Fibroblast of the aortic adventitia (primary cell): Measurements from ENCODE around the gene CDH13. TPM values are rescaled to one million over a fixed set of nuclear protein-coding genes. Genes with fewer than 3 reads are reported as not detected.
A peak's percentile ranks its signal among the peaks of the same experiment; 100 is the strongest.

Experiments used
- DNase-seq: peaks from one replicate; pipeline ENCODE4 v3.0.0-alpha.2; 2010; ENCODE audit warnings: low read depth
- H3K4me3 ChIP-seq: 2 replicates; pipeline ENCODE4 v1.5.1; 2011; ENCODE audit warnings: low read depth, mild to moderate bottlenecking, control low read depth, low read length, moderate library complexity
- total RNA-seq: library from RNA; depleted of rRNA; stranded (reverse); fragments of >200 nt; gene quantifications from 2 replicates; pipeline ENCODE4 v1.2.3, GENCODE V29; 2012; ENCODE audit warnings: low replicate concordance
- TF ChIP-seq, protein P1 (sequence below): IDR thresholded peaks from 2 replicates; pipeline ENCODE4 v1.5.1; 2011; ENCODE audit warnings: mild to moderate bottlenecking, low read length, control low read depth, inconsistent platforms; ENCODE audit not compliant: insufficient read depth

The CDH13 gene
- total RNA-seq, 1 donor: 55.7 TPM

DNA sequence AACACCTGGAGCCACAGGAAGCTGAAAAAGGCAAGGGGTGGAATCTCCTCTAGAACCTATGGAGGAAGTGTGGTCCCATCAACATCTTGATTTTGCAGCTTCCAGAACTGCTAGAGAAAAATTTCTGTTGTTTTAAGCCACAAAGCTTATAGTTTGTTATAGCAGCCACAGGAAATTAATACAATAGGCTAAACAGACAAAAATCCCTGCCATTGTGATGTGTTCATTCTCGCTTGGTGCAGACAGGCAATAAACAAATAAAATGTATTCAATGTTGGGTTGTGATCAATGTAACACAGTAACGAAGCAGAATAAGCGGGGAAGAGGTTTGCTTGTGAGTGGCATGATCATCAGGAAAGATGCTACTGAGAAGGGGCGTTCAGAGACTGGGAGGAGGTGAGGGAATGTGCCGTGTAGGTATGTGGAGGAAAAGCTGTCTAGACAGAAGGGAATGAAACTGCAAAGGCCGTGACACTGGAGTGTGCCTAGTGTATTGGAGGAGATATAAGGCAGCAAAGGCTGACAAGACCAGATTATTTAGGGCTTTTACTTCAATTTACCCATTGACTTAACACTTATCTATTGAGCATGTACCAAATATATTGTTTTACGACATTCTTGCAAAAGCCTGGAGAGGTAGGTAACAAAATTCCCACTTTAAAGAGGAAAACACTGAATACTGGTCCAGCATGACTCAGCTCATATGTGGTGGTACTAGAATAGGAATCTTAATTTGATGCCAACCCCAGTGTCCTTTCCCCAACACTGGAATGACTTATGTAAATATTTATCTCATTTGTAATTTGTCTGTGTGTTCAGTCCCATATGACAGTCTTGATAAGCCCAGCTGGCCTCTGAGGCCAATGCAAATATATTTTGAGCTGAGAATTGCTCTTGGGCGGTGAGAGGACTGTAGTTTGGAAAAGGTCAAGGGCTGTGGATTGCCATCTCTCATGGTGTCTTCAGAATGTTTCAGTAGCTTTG lies 375.9 kb downstream of the CDH13 start:
- no peak overlapping the region for H3K4me3 ChIP-seq
- TF ChIP-seq, protein P1, sequence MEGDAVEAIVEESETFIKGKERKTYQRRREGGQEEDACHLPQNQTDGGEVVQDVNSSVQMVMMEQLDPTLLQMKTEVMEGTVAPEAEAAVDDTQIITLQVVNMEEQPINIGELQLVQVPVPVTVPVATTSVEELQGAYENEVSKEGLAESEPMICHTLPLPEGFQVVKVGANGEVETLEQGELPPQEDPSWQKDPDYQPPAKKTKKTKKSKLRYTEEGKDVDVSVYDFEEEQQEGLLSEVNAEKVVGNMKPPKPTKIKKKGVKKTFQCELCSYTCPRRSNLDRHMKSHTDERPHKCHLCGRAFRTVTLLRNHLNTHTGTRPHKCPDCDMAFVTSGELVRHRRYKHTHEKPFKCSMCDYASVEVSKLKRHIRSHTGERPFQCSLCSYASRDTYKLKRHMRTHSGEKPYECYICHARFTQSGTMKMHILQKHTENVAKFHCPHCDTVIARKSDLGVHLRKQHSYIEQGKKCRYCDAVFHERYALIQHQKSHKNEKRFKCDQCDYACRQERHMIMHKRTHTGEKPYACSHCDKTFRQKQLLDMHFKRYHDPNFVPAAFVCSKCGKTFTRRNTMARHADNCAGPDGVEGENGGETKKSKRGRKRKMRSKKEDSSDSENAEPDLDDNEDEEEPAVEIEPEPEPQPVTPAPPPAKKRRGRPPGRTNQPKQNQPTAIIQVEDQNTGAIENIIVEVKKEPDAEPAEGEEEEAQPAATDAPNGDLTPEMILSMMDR: no peak
- peak; percentile 70 for DNase-seq

DNA sequence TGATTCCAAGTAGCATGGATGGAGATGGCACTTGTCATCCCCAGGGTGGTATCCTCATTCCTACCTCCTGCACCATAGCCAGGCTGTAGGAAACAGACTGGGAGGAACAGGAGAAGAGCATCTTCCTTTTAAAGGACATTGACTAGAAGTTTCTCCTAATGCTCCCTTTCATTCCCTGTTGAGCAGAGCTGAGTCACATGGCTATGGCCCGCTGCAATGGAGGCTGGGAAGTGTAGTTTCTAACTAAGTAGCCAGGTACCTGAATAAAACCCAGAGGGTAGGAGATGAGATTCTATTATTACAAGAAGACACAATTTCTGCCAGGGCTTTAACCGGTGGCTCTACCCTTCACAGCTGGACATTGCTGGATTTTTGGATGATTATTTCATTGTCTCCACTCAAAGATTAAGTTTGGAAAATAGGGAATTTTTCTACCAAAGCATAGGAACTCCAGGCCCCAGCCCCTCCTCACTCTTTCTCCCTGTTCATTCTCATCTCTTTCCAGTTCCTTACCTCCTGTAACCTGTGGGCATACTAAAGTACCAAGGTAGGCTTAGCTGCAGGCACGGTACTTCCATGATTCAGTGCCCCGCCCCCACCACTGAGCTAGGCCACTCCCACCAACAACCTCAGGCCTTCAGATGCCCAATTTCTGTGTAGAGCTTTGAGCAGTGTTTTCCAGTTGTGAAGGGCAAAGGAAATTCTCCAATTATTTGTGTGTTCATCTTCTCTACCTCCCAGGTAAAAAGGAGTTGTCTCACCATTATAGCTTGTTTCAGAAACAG lies 378.3 kb downstream of the CDH13 start:
- TF ChIP-seq, protein P1: no peak
- DNase-seq: no peak
- H3K4me3 ChIP-seq: no peak overlapping the region

GRCh38 chr16:83005653-83006160 lies 378.9 kb downstream of the CDH13 start:
- DNase-seq: peak; percentile 33
- TF ChIP-seq, protein P1: no peak
- H3K4me3 ChIP-seq: no peak overlapping the region

DNA sequence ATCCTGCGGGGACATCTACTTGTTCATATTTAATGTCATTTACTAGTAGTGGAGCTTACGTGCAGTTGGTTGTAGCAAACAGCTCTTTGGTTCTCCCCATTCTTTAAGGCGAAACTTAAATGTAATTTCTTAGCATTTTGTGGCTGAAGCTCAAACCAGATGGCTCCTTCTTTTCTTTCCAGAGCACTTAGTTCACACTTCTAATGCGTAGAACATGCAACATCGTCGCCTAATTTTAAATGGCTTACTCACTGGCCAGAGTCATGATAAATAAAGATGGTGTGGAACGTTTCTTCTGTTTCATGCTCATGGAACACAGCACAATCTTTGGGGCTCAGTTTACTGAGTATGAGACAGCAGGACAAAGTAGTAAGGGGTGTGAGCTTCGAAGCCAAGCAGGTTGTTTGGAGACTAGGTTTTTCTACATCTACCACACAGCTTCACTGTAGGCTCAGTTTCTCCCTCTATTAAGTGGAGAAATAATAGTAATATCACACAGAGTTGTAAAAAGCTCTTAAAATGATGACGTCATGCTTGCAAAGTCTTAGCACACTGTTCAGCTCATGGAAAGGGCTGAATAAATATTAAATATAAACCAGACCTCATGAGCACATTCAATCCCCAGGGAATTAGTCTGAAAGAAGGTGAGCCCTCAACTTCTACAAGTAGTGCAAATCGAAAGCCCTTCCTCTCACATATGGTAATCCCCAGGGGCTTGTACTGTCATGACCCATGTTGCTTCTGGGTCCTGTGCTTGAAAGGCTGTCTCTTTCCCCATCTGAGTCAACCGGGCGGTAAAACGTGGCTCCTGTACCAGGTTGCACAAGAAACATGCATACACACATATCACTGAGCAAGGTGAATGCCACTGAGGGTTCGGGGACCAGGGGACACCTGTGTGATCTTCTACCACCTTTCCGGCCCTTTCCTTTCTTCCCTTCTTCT lies 384.3 kb downstream of the CDH13 start:
- DNase-seq: no peak
- TF ChIP-seq, protein P1: no peak
- H3K4me3 ChIP-seq: no peak overlapping the region

GRCh38 chr16:83011939-83012338 lies 385.2 kb downstream of the CDH13 start:
- TF ChIP-seq, protein P1: no peak
- DNase-seq: peak; percentile 33
- H3K4me3 ChIP-seq: no peak overlapping the region

GRCh38 chr16:83013071-83013470 lies 386.3 kb downstream of the CDH13 start:
- no peak overlapping the region for H3K4me3 ChIP-seq
- no peak for DNase-seq
- TF ChIP-seq, protein P1: no peak
